GM20000 (cell line): ENCODE data around the gene TTC29.

ENCODE experiments used
- DNase-seq: peaks from one replicate; pipeline ENCODE4 v3.0.0; 2012; ENCODE audit warnings: low spot score
- CTCF ChIP-seq: IDR thresholded peaks from 2 replicates; pipeline ENCODE4 v1.5.1; 2012; ENCODE audit warnings: mild to moderate bottlenecking, control low read depth; ENCODE audit errors: extremely low read depth, missing control alignments

TTC29 gene

GRCh38 chr4:146791439-146791838 lies 154.2 kb downstream of the TTC29 start:
- DNase-seq, result no peak
- no peak for TF ChIP-seq CTCF

- DNase-seq, result no peak
- TF ChIP-seq CTCF, result no peak
Measured at GRCh38 chr4:146790515-146790914, 155.1 kb downstream of the TTC29 start.

- no peak for TF ChIP-seq CTCF
- DNase-seq, result no peak
Measured at GRCh38 chr4:146787731-146788130, 157.9 kb downstream of the TTC29 start.

- no peak for DNase-seq
- no peak for TF ChIP-seq CTCF
Measured at GRCh38 chr4:146776691-146777090, 169.0 kb downstream of the TTC29 start.

- DNase-seq, result no peak
Measured at GRCh38 chr4:146763560-146763959, 182.1 kb downstream of the TTC29 start.

GRCh38 chr4:146762016-146762415 lies 183.6 kb downstream of the TTC29 start:
- TF ChIP-seq CTCF, result no peak
- no peak for DNase-seq

More at GRCh38 chr4:146763560-146763959, 182.1 kb downstream of the TTC29 start:
- TF ChIP-seq CTCF, result no peak

GRCh38 chr4:146742416-146742815 lies 203.2 kb downstream of the TTC29 start:
- TF ChIP-seq CTCF, result no peak
- no peak for DNase-seq
